ENCODE results near the gene MIS18A.
"Not testable (repeated sequence)": the region's sequence is repeated elsewhere in the genome, so short reads cannot be mapped to it uniquely, and the experiment has no call there.

Gene MIS18A

GRCh38 chr21:32312326-32312725 is 33.5 kb upstream of the MIS18A start:
- no peak overlapping the region for H3K27ac ChIP-seq
- TF ChIP-seq CTCF (conservative IDR thresholded peaks at IDR 0.05): no peak

GRCh38 chr21:32311621-32312020 is 32.8 kb upstream of the MIS18A start:
- TF ChIP-seq CTCF (conservative IDR thresholded peaks at IDR 0.05): no peak

GRCh38 chr21:32310976-32311375 is 32.1 kb upstream of the MIS18A start:
- not testable (repeated sequence) for H3K27ac ChIP-seq

More at GRCh38 chr21:32311621-32312020, 32.8 kb upstream of the MIS18A start:
- H3K27ac ChIP-seq: no peak overlapping the region

- no peak for TF ChIP-seq CTCF (conservative IDR thresholded peaks at IDR 0.05)
Observed at GRCh38 chr21:32309906-32310460, 31.1 kb upstream of the MIS18A start.

GRCh38 chr21:32308696-32309095 is 29.8 kb upstream of the MIS18A start:
- TF ChIP-seq CTCF (conservative IDR thresholded peaks at IDR 0.05): no peak
- no peak overlapping the region for H3K27ac ChIP-seq

More at GRCh38 chr21:32309906-32310460, 31.1 kb upstream of the MIS18A start:
- H3K27ac ChIP-seq: no peak overlapping the region

- no peak for TF ChIP-seq CTCF (conservative IDR thresholded peaks at IDR 0.05)
Observed at GRCh38 chr21:32307706-32308105, 28.9 kb upstream of the MIS18A start.

GRCh38 chr21:32306021-32306780 is 27.4 kb upstream of the MIS18A start:
- H3K27ac ChIP-seq: no peak overlapping the region
- TF ChIP-seq CTCF (conservative IDR thresholded peaks at IDR 0.05): peak; percentile 27; the same call in 1 of the 2 replicates

More at GRCh38 chr21:32307706-32308105, 28.9 kb upstream of the MIS18A start:
- H3K27ac ChIP-seq: no peak overlapping the region

GRCh38 chr21:32304998-32305397 is 26.1 kb upstream of the MIS18A start:
- no peak for TF ChIP-seq CTCF (conservative IDR thresholded peaks at IDR 0.05)
- no peak overlapping the region for H3K27ac ChIP-seq
